ENCODE data around the gene ZNF804A.

The ZNF804A gene

DNA sequence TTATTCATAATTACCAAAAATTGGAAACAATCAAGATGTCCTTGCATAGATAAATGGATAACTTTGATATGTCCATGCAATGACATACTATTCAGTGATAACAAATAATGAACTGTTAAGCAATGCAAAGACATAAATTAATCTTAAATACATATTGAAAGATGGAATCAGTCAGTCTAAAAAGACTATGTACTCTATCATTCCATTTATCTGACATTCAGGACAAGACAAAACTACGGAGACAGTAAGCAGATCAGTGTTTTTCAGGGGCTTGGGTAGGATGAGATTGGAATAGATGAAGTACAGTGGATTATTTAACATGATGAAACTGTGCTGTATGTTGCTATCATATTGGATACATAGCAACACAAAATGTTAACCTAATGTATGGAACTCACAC, 21.3 kb upstream of the ZNF804A start:
- Histone ChIP-seq H3K27ac (ENCODE audit: low read length) (no peak overlapping the region), H3K4me1 (ENCODE audit: control insufficient read depth in 1 of 2, insufficient read depth in 2 of 2, low read length in 2 of 2) (no peaks in the 10 kb centered on the region), H3K9me3 (ENCODE audit: control insufficient read depth in 1 of 2, low read length in 2 of 2) (no peaks in the 10 kb centered on the region), H3K36me3 (ENCODE audit: control insufficient read depth in 1 of 2, insufficient read depth in 2 of 2, low read length in 2 of 2) (no peaks in the 10 kb centered on the region), H3K27me3 (ENCODE audit: low read depth, low read length) (no peaks in the 10 kb centered on the region), H3K4me3 (ENCODE audit: low read depth in 1 of 2, low read length in 2 of 2) (no peak overlapping the region)

- H3K27ac ChIP-seq (ENCODE audit: low read length): no peak overlapping the region
Observed at GRCh38 chr2:184577743-184578142, 20.6 kb upstream of the ZNF804A start.

GRCh38 chr2:184579226-184579625, 19.1 kb upstream of the ZNF804A start:
- no peak overlapping the region for H3K27ac ChIP-seq (ENCODE audit: low read length)
- H3K4me3 ChIP-seq (ENCODE audit: low read depth in 1 of 2, low read length in 2 of 2): no peak overlapping the region
- no peaks in the 10 kb centered on the region for H3K36me3 ChIP-seq (ENCODE audit: control insufficient read depth in 1 of 2, insufficient read depth in 2 of 2, low read length in 2 of 2)
- H3K9me3 ChIP-seq (ENCODE audit: control insufficient read depth in 1 of 2, low read length in 2 of 2): no peaks in the 10 kb centered on the region
- no peaks in the 10 kb centered on the region for H3K4me1 ChIP-seq (ENCODE audit: control insufficient read depth in 1 of 2, insufficient read depth in 2 of 2, low read length in 2 of 2)
- no peaks in the 10 kb centered on the region for H3K27me3 ChIP-seq (ENCODE audit: low read depth, low read length)

More at GRCh38 chr2:184577743-184578142, 20.6 kb upstream of the ZNF804A start:
- Histone ChIP-seq H3K4me3 (ENCODE audit: low read depth in 1 of 2, low read length in 2 of 2) (no peak overlapping the region), H3K36me3 (ENCODE audit: control insufficient read depth in 1 of 2, insufficient read depth in 2 of 2, low read length in 2 of 2) (no peaks in the 10 kb centered on the region), H3K27me3 (ENCODE audit: low read depth, low read length) (no peaks in the 10 kb centered on the region), H3K9me3 (ENCODE audit: control insufficient read depth in 1 of 2, low read length in 2 of 2) (no peaks in the 10 kb centered on the region), H3K4me1 (ENCODE audit: control insufficient read depth in 1 of 2, insufficient read depth in 2 of 2, low read length in 2 of 2) (no peaks in the 10 kb centered on the region)

- H3K27me3 ChIP-seq (ENCODE audit: low read depth, low read length): no peaks in the 10 kb centered on the region
- no peaks in the 10 kb centered on the region for H3K36me3 ChIP-seq (ENCODE audit: control insufficient read depth in 1 of 2, insufficient read depth in 2 of 2, low read length in 2 of 2)
- H3K4me1 ChIP-seq (ENCODE audit: control insufficient read depth in 1 of 2, insufficient read depth in 2 of 2, low read length in 2 of 2): no peaks in the 10 kb centered on the region
- no peaks in the 10 kb centered on the region for H3K9me3 ChIP-seq (ENCODE audit: control insufficient read depth in 1 of 2, low read length in 2 of 2)
- no peak overlapping the region for H3K4me3 ChIP-seq (ENCODE audit: low read depth in 1 of 2, low read length in 2 of 2)
- no peak overlapping the region for H3K27ac ChIP-seq (ENCODE audit: low read length)
Observed at GRCh38 chr2:184581391-184581790, 16.9 kb upstream of the ZNF804A start.

GRCh38 chr2:184589261-184589660, 9.1 kb upstream of the ZNF804A start:
- Histone ChIP-seq H3K9me3 (ENCODE audit: control insufficient read depth in 1 of 2, low read length in 2 of 2) (no peaks in the 10 kb centered on the region), H3K4me1 (ENCODE audit: control insufficient read depth in 1 of 2, insufficient read depth in 2 of 2, low read length in 2 of 2) (no peaks in the 10 kb centered on the region), H3K36me3 (ENCODE audit: control insufficient read depth in 1 of 2, insufficient read depth in 2 of 2, low read length in 2 of 2) (no peaks in the 10 kb centered on the region), H3K4me3 (ENCODE audit: low read depth in 1 of 2, low read length in 2 of 2) (no peak overlapping the region), H3K27ac (ENCODE audit: low read length) (no peak overlapping the region), H3K27me3 (ENCODE audit: low read depth, low read length) (no peaks in the 10 kb centered on the region)

GRCh38 chr2:184596819-184597411, 1.4 kb upstream of the ZNF804A start:
- Histone ChIP-seq H3K9me3 (ENCODE audit: control insufficient read depth in 1 of 2, low read length in 2 of 2) (no peaks in the 10 kb centered on the region), H3K27ac (ENCODE audit: low read length) (peak overlapping the region; percentile 64), H3K4me3 (ENCODE audit: low read depth in 1 of 2, low read length in 2 of 2) (peak overlapping the region; percentile 71 to 84), H3K4me1 (ENCODE audit: control insufficient read depth in 1 of 2, insufficient read depth in 2 of 2, low read length in 2 of 2) (no peaks in the 10 kb centered on the region), H3K27me3 (ENCODE audit: low read depth, low read length) (no peaks in the 10 kb centered on the region), H3K36me3 (ENCODE audit: control insufficient read depth in 1 of 2, insufficient read depth in 2 of 2, low read length in 2 of 2) (no peaks in the 10 kb centered on the region)

DNA sequence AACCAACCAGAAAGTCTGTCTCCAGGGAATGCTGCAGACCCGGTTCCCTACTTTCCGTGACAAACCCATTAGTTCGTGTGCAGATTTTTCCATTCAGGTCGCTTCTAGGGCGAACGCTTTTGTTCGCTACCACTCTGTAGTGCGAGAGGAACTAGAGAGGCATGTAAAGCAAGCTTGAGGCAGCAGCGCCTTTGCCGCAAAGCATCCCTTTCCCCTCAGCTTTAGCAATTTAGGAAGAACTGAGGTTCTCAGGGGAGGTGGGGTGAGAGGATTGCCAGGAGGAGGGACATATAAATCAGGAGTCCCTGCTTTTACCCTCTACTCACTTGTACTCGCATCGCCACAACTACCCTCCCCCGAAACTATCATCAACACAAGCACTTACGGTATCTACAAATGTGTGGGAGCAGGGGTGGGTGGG, 748 bp upstream of the ZNF804A start:
- no peaks in the 10 kb centered on the region for H3K27me3 ChIP-seq (ENCODE audit: low read depth, low read length)
- no peaks in the 10 kb centered on the region for H3K4me1 ChIP-seq (ENCODE audit: control insufficient read depth in 1 of 2, insufficient read depth in 2 of 2, low read length in 2 of 2)
- peak overlapping the region; percentile 71 to 84 for H3K4me3 ChIP-seq (ENCODE audit: low read depth in 1 of 2, low read length in 2 of 2)
- H3K36me3 ChIP-seq (ENCODE audit: control insufficient read depth in 1 of 2, insufficient read depth in 2 of 2, low read length in 2 of 2): no peaks in the 10 kb centered on the region
- H3K27ac ChIP-seq (ENCODE audit: low read length): peak overlapping the region; percentile 64
- no peaks in the 10 kb centered on the region for H3K9me3 ChIP-seq (ENCODE audit: control insufficient read depth in 1 of 2, low read length in 2 of 2)

DNA sequence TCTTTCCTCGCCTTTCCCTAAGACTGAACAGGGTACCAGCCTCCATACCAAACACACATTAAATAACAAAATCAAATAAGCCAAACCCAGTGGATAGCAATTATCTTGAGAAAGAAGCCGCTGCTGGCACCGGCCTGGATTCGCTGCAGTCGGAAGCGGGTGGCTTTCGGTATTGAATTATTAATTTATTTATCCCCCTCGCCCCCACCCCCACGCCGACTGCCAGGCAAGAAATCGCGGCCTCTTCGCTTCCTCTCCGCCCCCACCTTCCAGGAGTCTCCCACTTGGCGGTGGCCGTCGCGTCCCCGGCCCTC, 370 bp upstream of the ZNF804A start:
- Histone ChIP-seq H3K27me3 (ENCODE audit: low read depth, low read length) (no peaks in the 10 kb centered on the region), H3K36me3 (ENCODE audit: control insufficient read depth in 1 of 2, insufficient read depth in 2 of 2, low read length in 2 of 2) (no peaks in the 10 kb centered on the region), H3K4me3 (ENCODE audit: low read depth in 1 of 2, low read length in 2 of 2) (peak overlapping the region; percentile 71 to 84), H3K4me1 (ENCODE audit: control insufficient read depth in 1 of 2, insufficient read depth in 2 of 2, low read length in 2 of 2) (no peaks in the 10 kb centered on the region), H3K9me3 (ENCODE audit: control insufficient read depth in 1 of 2, low read length in 2 of 2) (no peaks in the 10 kb centered on the region), H3K27ac (ENCODE audit: low read length) (peak overlapping the region; percentile 64)

DNA sequence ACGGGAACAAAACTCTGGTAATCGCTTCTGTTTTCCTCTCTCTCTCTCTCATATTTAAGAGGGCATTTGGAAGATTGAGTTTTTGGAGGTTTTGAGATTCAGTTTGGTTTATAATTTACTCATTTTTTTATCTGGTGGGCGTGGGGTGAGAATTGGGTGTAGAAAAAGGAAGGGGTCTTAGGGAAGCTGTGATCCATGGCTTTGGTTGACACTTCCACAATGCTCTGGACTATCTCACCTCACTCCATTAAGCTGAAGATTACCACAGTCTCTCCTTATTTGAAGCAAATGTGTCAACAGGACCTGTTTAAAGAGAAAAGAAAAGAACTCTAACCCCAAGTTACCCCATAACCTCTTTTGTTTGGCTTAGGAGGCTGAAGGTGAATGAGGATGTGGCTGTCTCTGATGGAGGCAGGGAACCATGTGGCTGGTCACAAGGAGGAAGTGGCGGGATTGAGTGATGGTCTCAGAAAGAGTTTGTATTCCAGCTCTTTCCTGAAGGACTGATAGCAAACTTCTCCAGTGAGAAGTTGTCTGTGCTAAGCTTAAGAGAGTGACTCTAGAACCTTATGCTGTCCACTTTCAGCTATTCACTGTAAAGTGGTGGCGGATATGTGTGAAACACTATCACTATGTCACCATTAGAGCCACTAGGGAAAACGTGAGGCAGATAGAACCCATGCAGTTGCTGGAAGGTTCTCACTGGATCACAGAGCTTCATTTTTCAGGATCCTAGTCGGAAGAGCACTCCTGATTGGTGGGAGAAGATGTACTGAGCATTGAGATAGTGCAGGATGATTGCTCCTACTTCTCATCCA, 934 bp downstream of the ZNF804A start:
- Histone ChIP-seq H3K27ac (ENCODE audit: low read length) (no peak overlapping the region), H3K9me3 (ENCODE audit: control insufficient read depth in 1 of 2, low read length in 2 of 2) (no peaks in the 10 kb centered on the region), H3K4me1 (ENCODE audit: control insufficient read depth in 1 of 2, insufficient read depth in 2 of 2, low read length in 2 of 2) (no peaks in the 10 kb centered on the region), H3K4me3 (ENCODE audit: low read depth in 1 of 2, low read length in 2 of 2) (peak overlapping the region; percentile 51 to 84), H3K27me3 (ENCODE audit: low read depth, low read length) (no peaks in the 10 kb centered on the region), H3K36me3 (ENCODE audit: control insufficient read depth in 1 of 2, insufficient read depth in 2 of 2, low read length in 2 of 2) (no peaks in the 10 kb centered on the region)

GRCh38 chr2:184599872-184600222, 1.5 kb downstream of the ZNF804A start:
- Histone ChIP-seq H3K27ac (ENCODE audit: low read length) (peak overlapping the region; percentile 9), H3K9me3 (ENCODE audit: control insufficient read depth in 1 of 2, low read length in 2 of 2) (no peaks in the 10 kb centered on the region), H3K36me3 (ENCODE audit: control insufficient read depth in 1 of 2, insufficient read depth in 2 of 2, low read length in 2 of 2) (no peaks in the 10 kb centered on the region), H3K27me3 (ENCODE audit: low read depth, low read length) (no peaks in the 10 kb centered on the region), H3K4me1 (ENCODE audit: control insufficient read depth in 1 of 2, insufficient read depth in 2 of 2, low read length in 2 of 2) (no peaks in the 10 kb centered on the region), H3K4me3 (ENCODE audit: low read depth in 1 of 2, low read length in 2 of 2) (no peak overlapping the region)

GRCh38 chr2:184602734-184603133, 4.4 kb downstream of the ZNF804A start:
- no peaks in the 10 kb centered on the region for H3K36me3 ChIP-seq (ENCODE audit: control insufficient read depth in 1 of 2, insufficient read depth in 2 of 2, low read length in 2 of 2)
- H3K4me3 ChIP-seq (ENCODE audit: low read depth in 1 of 2, low read length in 2 of 2): no peak overlapping the region
- no peak overlapping the region for H3K27ac ChIP-seq (ENCODE audit: low read length)
- H3K9me3 ChIP-seq (ENCODE audit: control insufficient read depth in 1 of 2, low read length in 2 of 2): no peaks in the 10 kb centered on the region
- H3K27me3 ChIP-seq (ENCODE audit: low read depth, low read length): no peaks in the 10 kb centered on the region
- no peaks in the 10 kb centered on the region for H3K4me1 ChIP-seq (ENCODE audit: control insufficient read depth in 1 of 2, insufficient read depth in 2 of 2, low read length in 2 of 2)

DNA sequence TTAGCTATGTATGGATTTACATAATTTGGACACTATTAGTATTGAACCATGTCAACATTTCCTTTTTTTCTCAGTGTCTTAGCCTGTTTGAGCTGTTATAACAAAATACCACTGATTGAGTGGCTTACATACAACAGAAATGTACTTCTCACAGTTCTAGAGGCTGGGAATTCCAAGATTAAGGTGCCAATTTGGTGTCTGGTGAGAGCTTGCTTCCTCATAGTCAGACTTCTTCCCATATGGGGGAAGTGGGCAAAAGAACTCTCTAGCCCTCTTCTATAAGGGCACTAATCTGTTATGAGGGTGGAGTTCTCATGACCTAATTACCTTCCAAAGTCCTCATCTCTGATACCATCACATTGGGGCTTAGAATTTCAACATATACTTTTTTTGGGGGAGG, 12.6 kb downstream of the ZNF804A start:
- no peak overlapping the region for H3K4me3 ChIP-seq (ENCODE audit: low read depth in 1 of 2, low read length in 2 of 2)
- H3K36me3 ChIP-seq (ENCODE audit: control insufficient read depth in 1 of 2, insufficient read depth in 2 of 2, low read length in 2 of 2): no peaks in the 10 kb centered on the region
- H3K27me3 ChIP-seq (ENCODE audit: low read depth, low read length): no peaks in the 10 kb centered on the region
- H3K4me1 ChIP-seq (ENCODE audit: control insufficient read depth in 1 of 2, insufficient read depth in 2 of 2, low read length in 2 of 2): no peaks in the 10 kb centered on the region
- H3K27ac ChIP-seq (ENCODE audit: low read length): no peak overlapping the region
- no peaks in the 10 kb centered on the region for H3K9me3 ChIP-seq (ENCODE audit: control insufficient read depth in 1 of 2, low read length in 2 of 2)

Measured in muscle layer of duodenum (tissue), 2 donors.